Measurements from ENCODE around the gene SWAP70. TPM values are rescaled to one million over a fixed set of nuclear protein-coding genes. Genes with fewer than 3 reads are reported as not detected.

Gene SWAP70
- total and polyA plus RNA-seq, 10 donors, result 34.9 to 130 (median 108) TPM

GRCh38 chr11:9732453-9732852, 68.6 kb downstream of the SWAP70 start:
- intact Hi-C loops (cut with DNase I; ENCODE audit: low total_unique reads), result no loop called here
- DNase-seq, result no peak
- TF ChIP-seq, protein P1, sequence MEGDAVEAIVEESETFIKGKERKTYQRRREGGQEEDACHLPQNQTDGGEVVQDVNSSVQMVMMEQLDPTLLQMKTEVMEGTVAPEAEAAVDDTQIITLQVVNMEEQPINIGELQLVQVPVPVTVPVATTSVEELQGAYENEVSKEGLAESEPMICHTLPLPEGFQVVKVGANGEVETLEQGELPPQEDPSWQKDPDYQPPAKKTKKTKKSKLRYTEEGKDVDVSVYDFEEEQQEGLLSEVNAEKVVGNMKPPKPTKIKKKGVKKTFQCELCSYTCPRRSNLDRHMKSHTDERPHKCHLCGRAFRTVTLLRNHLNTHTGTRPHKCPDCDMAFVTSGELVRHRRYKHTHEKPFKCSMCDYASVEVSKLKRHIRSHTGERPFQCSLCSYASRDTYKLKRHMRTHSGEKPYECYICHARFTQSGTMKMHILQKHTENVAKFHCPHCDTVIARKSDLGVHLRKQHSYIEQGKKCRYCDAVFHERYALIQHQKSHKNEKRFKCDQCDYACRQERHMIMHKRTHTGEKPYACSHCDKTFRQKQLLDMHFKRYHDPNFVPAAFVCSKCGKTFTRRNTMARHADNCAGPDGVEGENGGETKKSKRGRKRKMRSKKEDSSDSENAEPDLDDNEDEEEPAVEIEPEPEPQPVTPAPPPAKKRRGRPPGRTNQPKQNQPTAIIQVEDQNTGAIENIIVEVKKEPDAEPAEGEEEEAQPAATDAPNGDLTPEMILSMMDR (IDR thresholded peaks at IDR 0.05 in 8 of 11, conservative IDR thresholded peaks at IDR 0.05 in 3 of 11), result no peak
- peak in 2 of 3 donors; percentile 45 to 51 for TF ChIP-seq POLR2AphosphoS5 (IDR thresholded peaks at IDR 0.05)
- Histone ChIP-seq H3K4me1 (peaks cover 2 to 71% (median 23%) of the 10 kb centered on the region in 6 donors), H3K27me3 (replicated peaks in 1 of 7) (no peaks in the 10 kb centered on the region), H3K9me3 (peaks cover 0 to 13% (median 10%) of the 10 kb centered on the region in 8 donors), H3K36me3 (peaks cover 0 to 100% (median 44%) of the 10 kb centered on the region in 6 donors), H3K27ac (peak overlapping the region in 1 of 8 donors; percentile 51), H3K4me3 (no peak overlapping the region)
- WGBS, 5 donors, result 72 to 92% (median 81%) methylated on average over 11 of the region's 11 CpGs

DNA sequence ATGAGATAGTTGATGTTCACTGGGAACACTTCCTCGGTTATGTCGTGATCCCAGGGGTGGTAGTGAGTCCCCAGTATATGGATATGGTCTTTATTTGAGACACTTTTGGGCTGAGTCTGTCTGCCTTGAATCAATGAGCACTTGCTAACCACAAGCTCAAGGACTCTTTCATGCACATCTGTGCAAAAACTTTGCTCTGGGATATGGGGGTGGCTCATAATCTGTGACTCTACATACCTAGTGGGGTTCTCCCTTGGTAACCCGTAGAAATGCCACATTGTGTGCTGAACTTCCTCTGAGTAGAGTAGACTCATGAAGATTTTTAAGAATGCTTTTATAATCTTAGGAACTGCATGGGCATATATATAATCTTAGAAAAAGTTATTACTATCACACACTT, 69.3 kb downstream of the SWAP70 start:
- Histone ChIP-seq H3K4me3 (no peak overlapping the region), H3K9me3 (peaks cover 0 to 13% (median 10%) of the 10 kb centered on the region in 8 donors), H3K36me3 (peaks cover under 1 to 100% (median 44%) of the 10 kb centered on the region in 6 donors), H3K4me1 (peaks cover 10 to 71% (median 26%) of the 10 kb centered on the region in 6 donors), H3K27me3 (replicated peaks in 1 of 7) (no peaks in the 10 kb centered on the region), H3K27ac (peak overlapping the region in 1 of 8 donors; percentile 51)
- no peak for TF ChIP-seq POLR2A (IDR thresholded peaks at IDR 0.05)
- TF ChIP-seq POLR2AphosphoS5 (IDR thresholded peaks at IDR 0.05), result peak in 1 of 3 donors; percentile 15
- DNase-seq, result no peak
- intact Hi-C loops (cut with DNase I; ENCODE audit: low total_unique reads), result no loop called here
- WGBS, 5 donors, result 79 to 89% (median 88%) methylated on average over 3 of the region's 3 CpGs

- TF ChIP-seq POLR2AphosphoS5 (IDR thresholded peaks at IDR 0.05) (no peak), POLR2A (IDR thresholded peaks at IDR 0.05) (no peak)
- TF ChIP-seq, protein P1 (IDR thresholded peaks at IDR 0.05 in 8 of 11, conservative IDR thresholded peaks at IDR 0.05 in 3 of 11), result no peak
- Histone ChIP-seq H3K4me1 (peaks cover 16 to 71% (median 33%) of the 10 kb centered on the region in 6 donors), H3K27ac (peak overlapping the region in 1 of 8 donors; percentile 37), H3K36me3 (peaks cover 3 to 100% (median 54%) of the 10 kb centered on the region in 6 donors), H3K27me3 (replicated peaks in 1 of 7) (no peaks in the 10 kb centered on the region), H3K9me3 (peaks cover 0 to 13% (median 10%) of the 10 kb centered on the region in 8 donors), H3K4me3 (no peak overlapping the region)
- DNase-seq, result no peak
- WGBS, 5 donors, result 91 to 100% (median 93%) methylated on average over 3 of the region's 3 CpGs
- intact Hi-C loops (cut with DNase I; ENCODE audit: low total_unique reads), result no loop called here
Measured at GRCh38 chr11:9735236-9735635, 71.4 kb downstream of the SWAP70 start.

GRCh38 chr11:9735919-9736318, 72.0 kb downstream of the SWAP70 start:
- H3K27me3 ChIP-seq (replicated peaks in 1 of 7), result no peaks in the 10 kb centered on the region
- WGBS, 5 donors, result 82 to 96% (median 83%) methylated on average over 2 of the region's 2 CpGs
- peaks cover 0 to 13% (median 10%) of the 10 kb centered on the region in 8 donors for H3K9me3 ChIP-seq
- H3K27ac ChIP-seq, result peak overlapping the region in 3 of 8 donors; percentile 74 to 82 (median 76)
- intact Hi-C loops (cut with DNase I; ENCODE audit: low total_unique reads), result no loop called here
- no peak for TF ChIP-seq POLR2A (IDR thresholded peaks at IDR 0.05)
- TF ChIP-seq, protein P1 (IDR thresholded peaks at IDR 0.05 in 8 of 11, conservative IDR thresholded peaks at IDR 0.05 in 3 of 11), result no peak
- TF ChIP-seq POLR2AphosphoS5 (IDR thresholded peaks at IDR 0.05), result no peak
- no peak overlapping the region for H3K4me3 ChIP-seq
- peaks cover 16 to 70% (median 33%) of the 10 kb centered on the region in 6 donors for H3K4me1 ChIP-seq
- DNase-seq, result no peak
- peaks cover 3 to 100% (median 59%) of the 10 kb centered on the region in 6 donors for H3K36me3 ChIP-seq

All from spleen (tissue), 11 donors.